ENCODE measurements around the gene SLIT3.

SLIT3 gene

DNA sequence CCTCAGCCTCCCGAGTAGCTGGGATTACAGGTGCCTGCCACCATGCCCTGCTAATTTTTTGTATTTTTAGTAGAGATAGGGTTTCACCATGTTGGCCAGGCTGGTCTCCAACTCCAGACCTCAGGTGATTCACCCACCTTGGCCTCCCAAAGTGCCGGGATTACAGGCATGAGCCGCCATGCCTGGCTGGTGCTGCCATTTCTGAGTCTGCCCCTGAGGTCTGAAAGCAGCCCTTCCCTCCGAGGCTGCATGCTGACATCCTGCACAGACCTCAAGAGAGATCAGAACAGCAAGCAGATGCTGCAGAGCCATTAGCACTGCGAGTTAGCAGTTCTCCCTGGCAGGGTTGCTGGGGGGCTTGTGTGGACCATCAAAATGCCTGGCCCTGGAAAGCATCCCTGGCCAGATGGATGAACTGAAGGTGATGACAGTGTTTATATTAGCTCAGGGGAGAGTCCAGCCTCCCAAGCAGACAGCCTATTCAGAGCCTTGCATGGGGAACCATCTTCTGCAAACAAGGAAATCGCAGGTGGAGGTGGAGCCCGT is 545.3 kb downstream of the SLIT3 start:
- Histone ChIP-seq H3F3A (ENCODE audit: insufficient read depth) (no peaks in the 10 kb centered on the region), H3K27ac (ENCODE audit: low read depth, low read length) (no peak overlapping the region), H4K20me1 (ENCODE audit: low read depth, low read length) (no peaks in the 10 kb centered on the region), H3K9ac (ENCODE audit: low read length) (no peak overlapping the region), H3K79me2 (ENCODE audit: insufficient read depth, low read length) (no peaks in the 10 kb centered on the region), H3K27me3 (ENCODE audit: low read length) (no peaks in the 10 kb centered on the region), H3K9me2 (replicated peaks; ENCODE audit: insufficient read depth, low read length) (no peaks in the 10 kb centered on the region), H3K4me3 (ENCODE audit: insufficient read depth, low read length, poor library complexity, severe bottlenecking) (no peak overlapping the region), H3K36me3 (ENCODE audit: low read length) (no peaks in the 10 kb centered on the region), H2AFZ (ENCODE audit: low read depth, low read length, severe bottlenecking) (no peak overlapping the region), H3K9me3 (ENCODE audit: insufficient read depth, low read length) (no peaks in the 10 kb centered on the region), H3K4me2 (ENCODE audit: low read depth, low read length, poor library complexity, severe bottlenecking) (no peak overlapping the region)
- TF ChIP-seq EZH2phosphoT487 (conservative IDR thresholded peaks at IDR 0.05; ENCODE audit: low read length) (no peak), CTCF (IDR thresholded peaks at IDR 0.05; ENCODE audit: insufficient read depth, low read length, poor library complexity, severe bottlenecking) (no peak)

DNA sequence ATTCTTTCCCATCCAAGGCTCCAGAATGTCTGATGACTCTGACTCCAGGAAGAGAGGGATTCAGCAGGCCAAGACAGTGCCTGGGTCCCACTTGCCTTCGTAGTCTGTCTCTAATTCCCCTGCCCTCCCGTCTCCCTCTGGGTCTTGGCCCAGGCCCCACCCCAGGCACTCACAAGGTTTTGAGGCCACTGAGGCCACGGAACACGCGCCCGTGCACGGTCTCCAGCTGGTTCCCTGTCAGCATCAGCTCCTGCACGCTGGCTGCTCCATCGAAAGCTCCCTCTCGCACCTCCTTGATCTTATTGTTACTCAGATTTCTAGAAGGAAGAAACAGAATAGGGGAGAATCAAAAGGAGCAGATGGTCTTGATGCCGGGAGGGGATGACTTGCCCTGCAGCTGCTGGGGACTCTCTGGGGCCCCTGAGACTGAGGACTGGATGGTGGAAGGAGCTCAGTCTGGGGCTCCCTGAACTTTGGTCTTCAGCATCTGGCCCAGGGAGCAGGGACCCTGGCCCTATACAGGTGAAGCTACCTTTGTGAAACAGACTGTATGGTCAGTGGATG is 547.2 kb downstream of the SLIT3 start:
- TF ChIP-seq EZH2phosphoT487 (conservative IDR thresholded peaks at IDR 0.05; ENCODE audit: low read length) = no peak
- TF ChIP-seq CTCF (IDR thresholded peaks at IDR 0.05; ENCODE audit: insufficient read depth, low read length, poor library complexity, severe bottlenecking) = no peak
- H2AFZ ChIP-seq (ENCODE audit: low read depth, low read length, severe bottlenecking) = no peak overlapping the region
- H4K20me1 ChIP-seq (ENCODE audit: low read depth, low read length) = no peaks in the 10 kb centered on the region
- H3K27me3 ChIP-seq (ENCODE audit: low read length) = no peaks in the 10 kb centered on the region
- no peak overlapping the region for H3K4me3 ChIP-seq (ENCODE audit: insufficient read depth, low read length, poor library complexity, severe bottlenecking)
- no peaks in the 10 kb centered on the region for H3K79me2 ChIP-seq (ENCODE audit: insufficient read depth, low read length)
- H3K9me2 ChIP-seq (replicated peaks; ENCODE audit: insufficient read depth, low read length) = no peaks in the 10 kb centered on the region
- H3K9me3 ChIP-seq (ENCODE audit: insufficient read depth, low read length) = no peaks in the 10 kb centered on the region
- H3K36me3 ChIP-seq (ENCODE audit: low read length) = no peaks in the 10 kb centered on the region
- H3K9ac ChIP-seq (ENCODE audit: low read length) = no peak overlapping the region
- no peak overlapping the region for H3K4me2 ChIP-seq (ENCODE audit: low read depth, low read length, poor library complexity, severe bottlenecking)
- H3K27ac ChIP-seq (ENCODE audit: low read depth, low read length) = no peak overlapping the region
- no peaks in the 10 kb centered on the region for H3F3A ChIP-seq (ENCODE audit: insufficient read depth)

GRCh38 chr5:168752416-168753190 is 548.3 kb downstream of the SLIT3 start:
- H3F3A ChIP-seq (ENCODE audit: insufficient read depth) = no peaks in the 10 kb centered on the region
- H3K27me3 ChIP-seq (ENCODE audit: low read length) = no peaks in the 10 kb centered on the region
- no peaks in the 10 kb centered on the region for H3K36me3 ChIP-seq (ENCODE audit: low read length)
- H3K9ac ChIP-seq (ENCODE audit: low read length) = no peak overlapping the region
- no peak overlapping the region for H2AFZ ChIP-seq (ENCODE audit: low read depth, low read length, severe bottlenecking)
- no peaks in the 10 kb centered on the region for H3K79me2 ChIP-seq (ENCODE audit: insufficient read depth, low read length)
- H3K9me3 ChIP-seq (ENCODE audit: insufficient read depth, low read length) = no peaks in the 10 kb centered on the region
- no peak overlapping the region for H3K4me3 ChIP-seq (ENCODE audit: insufficient read depth, low read length, poor library complexity, severe bottlenecking)
- H3K27ac ChIP-seq (ENCODE audit: low read depth, low read length) = no peak overlapping the region
- H3K4me2 ChIP-seq (ENCODE audit: low read depth, low read length, poor library complexity, severe bottlenecking) = no peak overlapping the region
- TF ChIP-seq EZH2phosphoT487 (conservative IDR thresholded peaks at IDR 0.05; ENCODE audit: low read length) (no peak), CTCF (IDR thresholded peaks at IDR 0.05; ENCODE audit: insufficient read depth, low read length, poor library complexity, severe bottlenecking) (no peak)
- H4K20me1 ChIP-seq (ENCODE audit: low read depth, low read length) = no peaks in the 10 kb centered on the region
- H3K9me2 ChIP-seq (replicated peaks; ENCODE audit: insufficient read depth, low read length) = no peaks in the 10 kb centered on the region

Measured in SU-DHL-6 (cell line).